ENCODE data around the gene PDLIM5. TPM values are rescaled to one million over a fixed set of nuclear protein-coding genes. Genes with fewer than 3 reads are reported as not detected.
A peak's percentile ranks its signal among the peaks of the same experiment; 100 is the strongest.

The PDLIM5 gene
- total RNA-seq, 1 donor from 2014 or later, result 137 TPM

GRCh38 chr4:94515365-94515764, 63.6 kb downstream of the PDLIM5 start:
- Histone ChIP-seq H3K27me3 (no peaks in the 10 kb centered on the region), H3K4me3 (no peak overlapping the region), H3K4me1 (peaks cover 44% of the 10 kb centered on the region), H3K27ac (no peak overlapping the region), H3K36me3 (no peaks in the 10 kb centered on the region), H3K9me3 (no peaks in the 10 kb centered on the region)
- intact Hi-C loops (cut with DNase I), result loop anchor here (10.0 kb wide), 1 partner anchor 111 kb away; no protein-coding TSS in a partner anchor
- TF ChIP-seq CTCF (IDR thresholded peaks at IDR 0.05) (no peak), POLR2A (IDR thresholded peaks at IDR 0.05) (no peak), POLR2AphosphoS5 (IDR thresholded peaks at IDR 0.05; ENCODE audit: insufficient read depth in 1 of 2, low read depth in 1 of 2) (no peak)
- DNase-seq (ENCODE audit: extremely low spot score in 2 of 2), result no peak

GRCh38 chr4:94516067-94516466, 64.3 kb downstream of the PDLIM5 start:
- Histone ChIP-seq H3K9me3 (no peaks in the 10 kb centered on the region), H3K4me3 (no peak overlapping the region), H3K4me1 (peaks cover 51% of the 10 kb centered on the region), H3K36me3 (no peaks in the 10 kb centered on the region), H3K27ac (no peak overlapping the region), H3K27me3 (no peaks in the 10 kb centered on the region)
- no peak for TF ChIP-seq POLR2A (IDR thresholded peaks at IDR 0.05)
- no peak for TF ChIP-seq CTCF (IDR thresholded peaks at IDR 0.05)
- no peak for TF ChIP-seq POLR2AphosphoS5 (IDR thresholded peaks at IDR 0.05; ENCODE audit: insufficient read depth in 1 of 2, low read depth in 1 of 2)
- DNase-seq (ENCODE audit: extremely low spot score in 2 of 2), result no peak
- intact Hi-C loops (cut with DNase I), result loop anchor here (10.0 kb wide), 1 partner anchor 111 kb away; no protein-coding TSS in a partner anchor

- intact Hi-C loops (cut with DNase I), result loop anchor here (10.0 kb wide), 1 partner anchor 112 kb away; no protein-coding TSS in a partner anchor
- H3K9me3 ChIP-seq, result no peaks in the 10 kb centered on the region
- no peak overlapping the region for H3K27ac ChIP-seq
- no peak overlapping the region for H3K4me3 ChIP-seq
- DNase-seq (ENCODE audit: extremely low spot score in 2 of 2), result no peak
- H3K27me3 ChIP-seq, result no peaks in the 10 kb centered on the region
- H3K36me3 ChIP-seq, result no peaks in the 10 kb centered on the region
- TF ChIP-seq POLR2AphosphoS5 (IDR thresholded peaks at IDR 0.05; ENCODE audit: insufficient read depth in 1 of 2, low read depth in 1 of 2) (peak in 1 of 2 donors; percentile 19), CTCF (IDR thresholded peaks at IDR 0.05) (no peak)
- peaks cover 51% of the 10 kb centered on the region for H3K4me1 ChIP-seq
Measured at GRCh38 chr4:94516999-94517398, 65.3 kb downstream of the PDLIM5 start.

- H3K27me3 ChIP-seq, result no peaks in the 10 kb centered on the region
- no peak for TF ChIP-seq CTCF (IDR thresholded peaks at IDR 0.05)
- no peak for TF ChIP-seq POLR2AphosphoS5 (IDR thresholded peaks at IDR 0.05; ENCODE audit: insufficient read depth in 1 of 2, low read depth in 1 of 2)
- no peak for TF ChIP-seq POLR2A (IDR thresholded peaks at IDR 0.05)
- no peak for DNase-seq (ENCODE audit: extremely low spot score in 2 of 2)
- H3K9me3 ChIP-seq, result no peaks in the 10 kb centered on the region
- H3K4me3 ChIP-seq, result no peak overlapping the region
- peaks cover 51% of the 10 kb centered on the region for H3K4me1 ChIP-seq
- intact Hi-C loops (cut with DNase I), result loop anchor here (10.0 kb wide), 1 partner anchor 113 kb away; no protein-coding TSS in a partner anchor
- no peaks in the 10 kb centered on the region for H3K36me3 ChIP-seq
- no peak overlapping the region for H3K27ac ChIP-seq
Measured at GRCh38 chr4:94517492-94517891, 65.8 kb downstream of the PDLIM5 start.

- no peak for DNase-seq (ENCODE audit: extremely low spot score in 2 of 2)
- Histone ChIP-seq H3K4me3 (no peak overlapping the region), H3K4me1 (peaks cover 51% of the 10 kb centered on the region), H3K27ac (no peak overlapping the region), H3K36me3 (no peaks in the 10 kb centered on the region), H3K9me3 (no peaks in the 10 kb centered on the region), H3K27me3 (no peaks in the 10 kb centered on the region)
- intact Hi-C loops (cut with DNase I), result loop anchor here (10.0 kb wide), 1 partner anchor 114 kb away; no protein-coding TSS in a partner anchor
- TF ChIP-seq CTCF (IDR thresholded peaks at IDR 0.05) (no peak), POLR2A (IDR thresholded peaks at IDR 0.05) (no peak), POLR2AphosphoS5 (IDR thresholded peaks at IDR 0.05; ENCODE audit: insufficient read depth in 1 of 2, low read depth in 1 of 2) (no peak)
Measured at GRCh38 chr4:94519019-94519418, 67.3 kb downstream of the PDLIM5 start.

All from vagina (tissue), 2 donors.